Measurements from ENCODE around the gene FASTKD1.

FASTKD1 gene

GRCh38 chr2:169495310-169495928 lies 78.2 kb downstream of the FASTKD1 start:
- no peak for DNase-seq

GRCh38 chr2:169493360-169493759 lies 80.3 kb downstream of the FASTKD1 start:
- DNase-seq = no peak

GRCh38 chr2:169491378-169491777 lies 82.3 kb downstream of the FASTKD1 start:
- DNase-seq = no peak

GRCh38 chr2:169490834-169491233 lies 82.8 kb downstream of the FASTKD1 start:
- DNase-seq = no peak

- DNase-seq = no peak
Measured at GRCh38 chr2:169486487-169486886, 87.2 kb downstream of the FASTKD1 start.

GRCh38 chr2:169485650-169486138 lies 88.0 kb downstream of the FASTKD1 start:
- no peak for DNase-seq

- DNase-seq = no peak
Measured at GRCh38 chr2:169480079-169480465, 93.6 kb downstream of the FASTKD1 start.

All from activated CD4-positive, alpha-beta T cell treated with anti-CD3 and anti-CD28 coated beads for 4 hours (primary cell).